ENCODE measurements around the gene PMIS2. TPM values are rescaled to one million over a fixed set of nuclear protein-coding genes. Genes with fewer than 3 reads are reported as not detected.

PMIS2 gene
- total RNA-seq, 1 donor from 2014 or later, result not detected

DNA sequence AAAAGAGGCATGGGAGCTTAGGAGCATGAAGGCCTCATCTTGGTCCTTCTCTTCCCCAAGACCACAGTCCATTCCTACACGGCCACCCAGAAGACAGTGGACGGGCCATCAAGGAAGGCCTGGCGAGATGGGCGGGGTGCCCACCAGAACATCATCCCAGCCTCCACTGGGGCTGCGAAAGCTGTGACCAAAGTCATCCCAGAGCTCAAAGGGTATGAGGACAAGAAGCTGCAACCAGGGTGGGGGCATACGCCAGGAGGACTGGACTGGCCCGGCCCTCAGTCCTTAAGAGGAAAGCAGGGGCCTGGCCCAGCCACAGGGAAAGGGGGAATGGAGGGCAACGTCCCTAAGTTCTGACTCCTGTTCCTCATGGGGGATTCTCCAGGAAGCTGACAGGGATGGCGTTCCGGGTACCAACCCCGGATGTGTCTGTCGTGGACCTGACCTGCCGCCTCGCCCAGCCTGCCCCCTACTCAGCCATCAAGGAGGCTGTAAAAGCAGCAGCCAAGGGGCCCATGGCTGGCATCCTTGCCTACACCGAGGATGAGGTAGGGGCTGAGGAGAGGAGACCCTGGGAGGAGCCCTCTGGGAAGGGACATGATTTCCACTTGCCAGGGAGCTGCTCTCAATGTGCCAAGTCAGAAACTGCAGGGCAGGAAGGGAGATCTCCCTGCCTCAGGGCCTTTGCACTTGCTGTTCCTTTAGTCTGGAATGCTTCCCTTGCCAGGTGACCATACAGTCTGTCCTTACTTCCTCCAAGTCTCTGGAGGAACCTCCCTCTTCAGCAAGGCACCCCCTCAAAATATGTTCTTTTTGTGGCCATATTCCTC is 42.5 kb upstream of the PMIS2 start:
- intact Hi-C loops (cut with DNase I), result loop anchor here (2.0 to 10.0 kb wide), 2 partner anchors 33 to 869 kb away; partner anchors contain the start of genes SCGB2B2 and ZNF302
- no peaks in the 10 kb centered on the region for H3K9me3 ChIP-seq
- no peak for DNase-seq (ENCODE audit: low spot score in 2 of 2)
- no peak overlapping the region for H3K4me3 ChIP-seq
- TF ChIP-seq, protein P1, sequence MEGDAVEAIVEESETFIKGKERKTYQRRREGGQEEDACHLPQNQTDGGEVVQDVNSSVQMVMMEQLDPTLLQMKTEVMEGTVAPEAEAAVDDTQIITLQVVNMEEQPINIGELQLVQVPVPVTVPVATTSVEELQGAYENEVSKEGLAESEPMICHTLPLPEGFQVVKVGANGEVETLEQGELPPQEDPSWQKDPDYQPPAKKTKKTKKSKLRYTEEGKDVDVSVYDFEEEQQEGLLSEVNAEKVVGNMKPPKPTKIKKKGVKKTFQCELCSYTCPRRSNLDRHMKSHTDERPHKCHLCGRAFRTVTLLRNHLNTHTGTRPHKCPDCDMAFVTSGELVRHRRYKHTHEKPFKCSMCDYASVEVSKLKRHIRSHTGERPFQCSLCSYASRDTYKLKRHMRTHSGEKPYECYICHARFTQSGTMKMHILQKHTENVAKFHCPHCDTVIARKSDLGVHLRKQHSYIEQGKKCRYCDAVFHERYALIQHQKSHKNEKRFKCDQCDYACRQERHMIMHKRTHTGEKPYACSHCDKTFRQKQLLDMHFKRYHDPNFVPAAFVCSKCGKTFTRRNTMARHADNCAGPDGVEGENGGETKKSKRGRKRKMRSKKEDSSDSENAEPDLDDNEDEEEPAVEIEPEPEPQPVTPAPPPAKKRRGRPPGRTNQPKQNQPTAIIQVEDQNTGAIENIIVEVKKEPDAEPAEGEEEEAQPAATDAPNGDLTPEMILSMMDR (IDR thresholded peaks at IDR 0.05), result no peak
- no peak overlapping the region for H3K27ac ChIP-seq
- H3K4me1 ChIP-seq, result peaks cover 0 to 15% of the 10 kb centered on the region in 2 donors
- H3K27me3 ChIP-seq, result no peaks in the 10 kb centered on the region
- H3K36me3 ChIP-seq, result peaks cover 0 to 3% of the 10 kb centered on the region in 2 donors

DNA sequence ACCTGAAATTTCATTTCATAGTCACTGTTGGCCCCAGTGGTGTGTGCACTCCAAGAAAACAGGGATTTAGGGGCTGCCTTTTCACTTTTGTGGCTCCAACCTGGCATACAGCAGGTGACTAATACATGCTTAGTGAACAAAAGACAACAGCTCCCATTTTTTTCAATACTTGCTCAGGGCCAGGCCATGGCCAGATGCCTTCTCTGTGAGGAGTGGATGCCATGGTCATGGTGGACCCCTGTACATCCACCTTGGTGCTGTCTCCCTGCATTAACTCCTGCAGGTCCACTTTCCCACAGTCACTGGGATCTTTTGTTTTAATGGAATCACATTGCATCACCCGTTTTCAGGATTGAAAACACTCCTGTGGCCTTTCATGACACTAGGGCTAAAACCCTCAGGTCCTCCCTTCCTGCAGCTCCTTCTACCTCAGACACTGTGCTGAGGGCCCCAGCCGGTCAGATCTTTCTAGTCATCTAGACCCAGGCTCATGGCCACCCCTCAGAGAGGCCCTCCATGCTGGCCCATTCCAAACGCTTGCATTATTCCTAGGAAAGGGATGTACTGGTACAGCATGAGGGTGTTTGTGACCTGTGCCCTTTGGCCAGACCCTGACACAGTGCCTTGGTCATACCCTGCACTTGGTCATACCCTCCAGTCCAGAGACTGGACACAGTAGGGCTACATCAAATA is 41.7 kb upstream of the PMIS2 start:
- Histone ChIP-seq H3K27me3 (no peaks in the 10 kb centered on the region), H3K27ac (peak overlapping the region in 1 of 2 donors; percentile 88), H3K36me3 (peaks cover 0 to 3% of the 10 kb centered on the region in 2 donors), H3K4me3 (peak overlapping the region; percentile 87 to 88), H3K4me1 (peaks cover 0 to 15% of the 10 kb centered on the region in 2 donors), H3K9me3 (no peaks in the 10 kb centered on the region)
- TF ChIP-seq, protein P1 (IDR thresholded peaks at IDR 0.05), result no peak
- intact Hi-C loops (cut with DNase I), result loop anchor here (2.0 to 10.0 kb wide), 2 partner anchors 33 to 869 kb away; partner anchors contain the start of genes SCGB2B2 and ZNF302
- no peak for DNase-seq (ENCODE audit: low spot score in 2 of 2)

DNA sequence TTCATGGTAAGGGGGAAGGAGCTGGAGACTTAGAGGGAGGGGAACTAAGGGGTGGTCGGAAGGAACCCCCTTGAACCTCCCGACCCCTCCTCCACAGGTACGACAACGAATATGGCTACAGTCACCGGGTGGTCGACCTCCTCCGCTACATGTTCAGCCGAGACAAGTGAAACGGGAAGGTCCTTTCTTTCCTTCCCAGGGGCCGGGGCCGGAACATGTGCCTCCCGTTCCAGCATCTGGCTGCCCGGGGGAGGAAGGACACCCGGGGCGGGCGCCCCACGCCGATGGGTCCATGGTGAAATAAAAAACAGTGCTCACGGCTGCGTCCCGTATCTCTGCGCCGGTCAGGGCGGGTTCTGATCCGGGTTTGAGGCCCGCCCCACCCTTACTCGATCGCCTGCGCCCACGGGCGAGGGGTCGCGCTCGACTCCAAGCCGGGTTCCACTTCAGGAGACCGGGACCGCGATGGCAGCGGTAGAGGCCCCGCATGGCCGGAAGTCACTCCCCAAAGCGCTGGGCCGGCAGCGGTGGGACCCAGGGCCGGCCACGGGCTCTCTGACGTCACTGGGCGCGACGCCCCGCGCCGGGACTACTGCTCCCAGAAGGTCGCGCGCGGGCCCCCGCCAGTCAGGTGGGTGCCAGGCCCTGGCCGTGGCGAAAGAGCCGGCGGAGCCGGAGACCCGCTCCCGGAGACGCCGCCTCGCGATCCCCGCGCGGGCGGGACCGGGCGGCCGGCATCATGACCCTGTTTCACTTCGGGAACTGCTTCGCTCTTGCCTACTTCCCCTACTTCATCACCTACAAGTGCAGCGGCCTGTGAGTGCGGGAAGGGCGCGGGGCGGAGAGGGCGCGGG is 40.7 kb upstream of the PMIS2 start, which contains the start of gene TMEM147:
Gene TMEM147, plus strand, starts transcription at position 626 of the 854 bp plus-strand sequence. Its CDS starts 114 bp downstream, at position 740.
- TF ChIP-seq, protein P1 (IDR thresholded peaks at IDR 0.05), result no peak
- Histone ChIP-seq H3K27ac (peak within 1 kb of the TSS; percentile 76 to 88), H3K4me1 (peaks cover 0 to 15% of the 10 kb centered on the region in 2 donors), H3K9me3 (no peaks in the 10 kb centered on the region), H3K36me3 (peaks cover 0 to 3% of the 10 kb centered on the region in 2 donors), H3K4me3 (peak within 1 kb of the TSS; percentile 87 to 88), H3K27me3 (no peaks in the 10 kb centered on the region)
- peak; percentile 65 to 96 for DNase-seq (ENCODE audit: low spot score in 2 of 2)
- intact Hi-C loops (cut with DNase I), result loop anchor here (1.0 to 10.0 kb wide), 8 partner anchors 34 to 870 kb away; partner anchors contain the start of genes ARHGAP33, ETV2, HAUS5 and RBM42

DNA sequence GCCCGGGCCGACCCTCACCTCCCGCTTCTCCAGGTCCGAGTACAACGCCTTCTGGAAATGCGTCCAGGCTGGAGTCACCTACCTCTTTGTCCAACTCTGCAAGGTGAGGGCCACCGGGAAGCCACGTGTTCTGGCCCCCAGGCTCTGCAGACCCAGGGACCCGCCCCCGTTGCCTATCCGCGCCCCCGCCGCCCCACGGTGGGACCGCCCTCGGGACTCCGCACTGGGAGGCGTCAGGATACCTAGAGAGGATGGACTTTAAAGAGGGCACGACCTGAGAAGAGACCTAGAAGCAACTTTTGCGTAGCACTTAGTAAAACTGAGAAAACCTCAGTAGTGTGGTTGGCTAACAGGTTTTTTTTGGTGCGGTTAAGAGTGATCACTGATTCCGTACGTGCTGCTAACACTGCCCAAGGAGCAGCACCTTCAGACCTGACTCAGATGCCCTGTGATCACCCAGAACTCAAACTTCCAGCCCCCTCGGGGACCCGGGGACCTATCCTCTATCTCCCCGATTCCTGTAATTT is 40.1 kb upstream of the PMIS2 start:
- no peaks in the 10 kb centered on the region for H3K9me3 ChIP-seq
- intact Hi-C loops (cut with DNase I), result loop anchor here (1.0 to 10.0 kb wide), 8 partner anchors 35 to 871 kb away; partner anchors contain the start of genes ARHGAP33, ETV2, HAUS5 and RBM42
- H3K4me3 ChIP-seq, result peak overlapping the region; percentile 87 to 88
- peaks cover 0 to 15% of the 10 kb centered on the region in 2 donors for H3K4me1 ChIP-seq
- TF ChIP-seq, protein P1 (IDR thresholded peaks at IDR 0.05), result no peak
- DNase-seq (ENCODE audit: low spot score in 2 of 2), result peak in 1 of 2 donors; percentile 78
- peaks cover 0 to 3% of the 10 kb centered on the region in 2 donors for H3K36me3 ChIP-seq
- H3K27ac ChIP-seq, result peak overlapping the region; percentile 76 to 88
- H3K27me3 ChIP-seq, result no peaks in the 10 kb centered on the region

Measured in ascending aorta (tissue), 2 donors.